ENCODE results near the gene KCNQ1. TPM values are rescaled to one million over a fixed set of nuclear protein-coding genes. Genes with fewer than 3 reads are reported as not detected.

KCNQ1 gene
- total RNA-seq, 1 experiment from 2014 or later = 10.7 TPM

DNA sequence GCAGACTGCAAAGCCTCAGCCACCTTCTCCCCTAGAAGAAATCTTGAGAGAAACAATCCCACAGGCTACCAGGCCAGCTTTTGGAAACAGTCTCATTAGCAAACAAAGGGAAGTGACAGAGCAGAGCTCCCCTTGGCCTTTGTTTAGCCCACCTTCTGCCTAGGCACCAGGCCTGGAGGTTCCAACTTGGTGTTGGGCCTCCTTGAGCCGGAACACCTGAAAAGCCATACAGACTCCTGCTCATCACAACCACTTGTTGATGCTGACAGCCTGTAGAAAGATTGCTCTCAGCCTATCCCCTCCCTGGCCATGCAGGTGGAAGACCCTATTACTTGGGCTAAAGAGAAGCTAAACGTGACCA is 228.4 kb downstream of the KCNQ1 start:
- Histone ChIP-seq H3K4me3 (replicated peaks in 1 of 2; ENCODE audit: low read depth in 1 of 2, low read length in 2 of 2) (no peak overlapping the region), H3K79me2 (ENCODE audit: insufficient read depth, low read length) (peaks cover 14% of the 10 kb centered on the region; the same call in 1 of the 2 replicates), H3K27ac (ENCODE audit: low read depth, low read length) (no peak overlapping the region), H3K4me1 (ENCODE audit: control insufficient read depth in 1 of 2, insufficient read depth in 2 of 2, low read length in 2 of 2) (no peaks in the 10 kb centered on the region), H2AFZ (ENCODE audit: low read depth, low read length, poor library complexity, severe bottlenecking) (no peak overlapping the region), H3K36me3 (ENCODE audit: control insufficient read depth in 1 of 2, insufficient read depth in 2 of 2, low read length in 2 of 2) (no peaks in the 10 kb centered on the region), H3K9ac (ENCODE audit: low read length) (no peak overlapping the region), H3K4me2 (ENCODE audit: low read length) (no peak overlapping the region), H3K9me3 (ENCODE audit: control insufficient read depth in 1 of 2, insufficient read depth in 1 of 2, low read depth in 1 of 2, low read length in 2 of 2) (no peaks in the 10 kb centered on the region), H3K9me2 (ENCODE audit: insufficient read depth) (no peaks in the 10 kb centered on the region), H3K27me3 (ENCODE audit: insufficient read depth, low read length) (no peaks in the 10 kb centered on the region), H4K20me1 (ENCODE audit: insufficient read depth) (no peaks in the 10 kb centered on the region)
- no peak for DNase-seq (ENCODE audit: low read depth, low spot score)
- intact Hi-C loops (cut with micrococcal nuclease) = no loop called here
- ATAC-seq = no peak
- no peak for TF ChIP-seq ZNF274 (IDR thresholded peaks at IDR 0.05; ENCODE audit: low read depth, low read length)
- TF ChIP-seq ZFX (IDR thresholded peaks at IDR 0.05) = no peak
- no peak for TF ChIP-seq ELF1 (IDR thresholded peaks at IDR 0.05; ENCODE audit: borderline replicate concordance, low read depth)
- TF ChIP-seq, protein P1, sequence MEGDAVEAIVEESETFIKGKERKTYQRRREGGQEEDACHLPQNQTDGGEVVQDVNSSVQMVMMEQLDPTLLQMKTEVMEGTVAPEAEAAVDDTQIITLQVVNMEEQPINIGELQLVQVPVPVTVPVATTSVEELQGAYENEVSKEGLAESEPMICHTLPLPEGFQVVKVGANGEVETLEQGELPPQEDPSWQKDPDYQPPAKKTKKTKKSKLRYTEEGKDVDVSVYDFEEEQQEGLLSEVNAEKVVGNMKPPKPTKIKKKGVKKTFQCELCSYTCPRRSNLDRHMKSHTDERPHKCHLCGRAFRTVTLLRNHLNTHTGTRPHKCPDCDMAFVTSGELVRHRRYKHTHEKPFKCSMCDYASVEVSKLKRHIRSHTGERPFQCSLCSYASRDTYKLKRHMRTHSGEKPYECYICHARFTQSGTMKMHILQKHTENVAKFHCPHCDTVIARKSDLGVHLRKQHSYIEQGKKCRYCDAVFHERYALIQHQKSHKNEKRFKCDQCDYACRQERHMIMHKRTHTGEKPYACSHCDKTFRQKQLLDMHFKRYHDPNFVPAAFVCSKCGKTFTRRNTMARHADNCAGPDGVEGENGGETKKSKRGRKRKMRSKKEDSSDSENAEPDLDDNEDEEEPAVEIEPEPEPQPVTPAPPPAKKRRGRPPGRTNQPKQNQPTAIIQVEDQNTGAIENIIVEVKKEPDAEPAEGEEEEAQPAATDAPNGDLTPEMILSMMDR (IDR thresholded peaks at IDR 0.05 in 2 of 3, conservative IDR thresholded peaks at IDR 0.05 in 1 of 3; ENCODE audit: borderline replicate concordance in 1 of 3, insufficient read depth in 1 of 3, low read depth in 2 of 3, low read length in 2 of 3) = no peak
- TF ChIP-seq EZH2phosphoT487 (IDR thresholded peaks at IDR 0.05; ENCODE audit: borderline replicate concordance) = no peak
- TF ChIP-seq, protein P2, sequence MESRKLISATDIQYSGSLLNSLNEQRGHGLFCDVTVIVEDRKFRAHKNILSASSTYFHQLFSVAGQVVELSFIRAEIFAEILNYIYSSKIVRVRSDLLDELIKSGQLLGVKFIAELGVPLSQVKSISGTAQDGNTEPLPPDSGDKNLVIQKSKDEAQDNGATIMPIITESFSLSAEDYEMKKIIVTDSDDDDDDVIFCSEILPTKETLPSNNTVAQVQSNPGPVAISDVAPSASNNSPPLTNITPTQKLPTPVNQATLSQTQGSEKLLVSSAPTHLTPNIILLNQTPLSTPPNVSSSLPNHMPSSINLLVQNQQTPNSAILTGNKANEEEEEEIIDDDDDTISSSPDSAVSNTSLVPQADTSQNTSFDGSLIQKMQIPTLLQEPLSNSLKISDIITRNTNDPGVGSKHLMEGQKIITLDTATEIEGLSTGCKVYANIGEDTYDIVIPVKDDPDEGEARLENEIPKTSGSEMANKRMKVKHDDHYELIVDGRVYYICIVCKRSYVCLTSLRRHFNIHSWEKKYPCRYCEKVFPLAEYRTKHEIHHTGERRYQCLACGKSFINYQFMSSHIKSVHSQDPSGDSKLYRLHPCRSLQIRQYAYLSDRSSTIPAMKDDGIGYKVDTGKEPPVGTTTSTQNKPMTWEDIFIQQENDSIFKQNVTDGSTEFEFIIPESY (IDR thresholded peaks at IDR 0.05; ENCODE audit: extremely low read depth, insufficient replicate concordance, low read length) = no peak
- TF ChIP-seq CEBPB (IDR thresholded peaks at IDR 0.05; ENCODE audit: low read depth) = no peak
- TF ChIP-seq TCF7L2 (IDR thresholded peaks at IDR 0.05; ENCODE audit: borderline replicate concordance, extremely low read depth, insufficient read depth, insufficient read length) = no peak
- ChIA-PET RAD21 (ENCODE audit: low non-redundant PET in 1 of 2, low total read pairs in 2 of 2, uncharacterized antibody in 2 of 2, unreplicated experiment in 2 of 2) (no interaction called here), CTCF (no interaction called here), POLR2A (no interaction called here)
- no TSS peak for BruUV-seq (replicated peaks)
